ENCODE measurements around the gene DRD3.

The DRD3 gene

DNA sequence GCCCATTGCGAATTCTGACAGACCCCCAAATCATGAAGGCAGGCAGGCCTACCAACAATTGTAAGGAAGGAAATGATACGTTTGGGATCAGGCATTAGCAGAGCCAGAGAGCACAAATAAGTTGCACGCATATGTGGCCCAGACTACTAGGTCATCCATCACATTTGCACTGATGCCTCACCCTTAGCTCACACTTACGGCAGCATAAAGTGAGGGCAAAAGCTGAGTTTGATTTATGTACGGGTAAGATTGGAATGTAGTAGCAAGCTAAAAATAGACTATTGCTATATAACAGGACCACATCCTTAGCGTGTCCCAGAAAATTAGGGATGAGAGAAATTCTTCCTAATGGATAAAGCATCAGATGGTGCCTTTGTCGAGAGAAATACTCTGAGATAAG lies 63.7 kb downstream of the DRD3 start:
- DNase-seq = no peak

DNA sequence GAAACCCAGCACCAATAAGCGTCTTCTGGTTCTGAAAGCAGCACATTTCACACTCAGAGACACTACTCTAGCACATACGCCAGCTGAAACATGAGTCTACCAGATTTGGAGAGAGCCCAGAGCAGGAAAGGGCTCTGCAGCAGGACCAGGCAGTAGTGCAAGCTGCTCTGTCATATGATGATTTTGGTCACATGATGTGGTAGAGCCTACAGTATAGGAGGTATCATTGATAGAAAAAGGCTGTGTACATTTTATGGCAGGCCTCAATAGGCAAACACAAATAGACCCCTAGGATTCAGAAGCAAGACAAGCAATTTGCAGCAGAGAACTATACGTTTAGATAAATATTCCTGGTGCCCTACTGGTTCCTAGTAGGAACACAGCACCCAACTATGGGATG lies 64.1 kb downstream of the DRD3 start:
- DNase-seq = no peak

DNA sequence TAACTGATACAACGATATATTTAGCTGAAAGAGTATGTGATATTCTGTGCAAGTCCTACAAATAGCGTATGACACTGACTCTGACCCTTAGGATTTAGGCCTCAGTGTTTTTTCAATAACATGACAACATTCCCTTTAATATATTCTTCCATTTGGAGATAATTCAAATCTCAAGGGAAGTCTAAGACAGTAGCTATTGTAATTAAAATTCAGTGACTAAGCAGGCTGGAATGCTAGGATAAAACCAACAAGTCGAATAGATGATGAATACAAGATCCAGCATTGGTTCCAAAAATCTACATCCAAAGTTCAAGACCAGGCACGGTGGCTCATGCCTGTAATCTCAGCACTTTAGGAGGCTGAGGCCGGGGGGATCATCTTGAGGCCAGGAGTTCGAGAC lies 66.2 kb downstream of the DRD3 start:
- no peak for DNase-seq

DNA sequence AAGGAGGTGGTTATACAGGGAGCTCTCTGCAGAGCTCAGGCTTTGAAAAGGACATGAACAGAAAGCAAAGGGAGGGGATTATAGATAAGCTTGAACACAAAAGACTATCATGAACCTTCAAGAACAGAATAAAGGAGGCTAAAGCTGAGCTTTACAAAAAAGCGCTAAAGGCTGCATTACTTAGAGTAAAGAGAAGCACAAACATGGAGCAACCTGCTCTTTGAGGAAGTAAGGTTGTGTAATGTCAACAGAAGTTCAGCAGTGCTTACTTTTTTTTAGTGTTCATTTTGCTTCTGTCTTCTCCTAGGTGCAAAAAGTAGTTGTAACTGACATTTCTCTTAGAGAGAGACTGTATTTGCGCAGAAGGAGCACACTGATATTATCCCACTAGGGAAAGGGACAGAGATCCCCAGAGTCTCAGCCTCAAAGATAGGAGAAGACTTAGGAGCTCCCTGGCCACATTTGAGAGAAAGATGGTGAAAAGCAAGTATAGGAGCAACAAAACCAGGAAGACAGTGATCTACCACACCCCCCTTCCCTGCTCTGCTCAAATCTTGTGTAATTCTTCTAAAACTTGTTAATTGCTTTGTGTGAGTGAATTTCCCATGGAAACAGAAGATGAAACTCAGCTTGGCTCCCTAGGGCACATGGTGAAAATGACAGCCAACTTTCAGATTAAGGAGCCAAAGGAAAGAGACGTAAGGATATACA lies 67.6 kb downstream of the DRD3 start:
- DNase-seq = no peak

DNA sequence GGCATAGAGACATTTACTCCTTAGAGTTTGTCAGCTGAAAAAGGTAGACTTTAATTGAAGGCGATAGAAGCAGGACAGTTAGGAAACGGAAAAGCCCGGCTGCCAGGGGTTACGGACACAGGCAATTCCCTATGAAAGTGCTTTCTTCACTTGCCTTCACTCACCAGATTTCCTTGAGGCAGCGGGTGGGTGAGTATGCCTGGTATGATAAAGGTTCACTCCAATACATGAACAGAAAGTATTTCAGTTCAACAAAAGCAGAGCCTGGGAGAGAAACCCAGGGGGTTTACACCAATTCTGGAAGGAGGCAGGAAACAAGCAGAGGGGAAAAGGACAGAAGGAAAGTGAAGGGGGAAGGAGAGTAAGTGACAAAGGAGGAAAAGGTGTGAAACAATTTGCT lies 68.4 kb downstream of the DRD3 start:
- DNase-seq = no peak

DNA sequence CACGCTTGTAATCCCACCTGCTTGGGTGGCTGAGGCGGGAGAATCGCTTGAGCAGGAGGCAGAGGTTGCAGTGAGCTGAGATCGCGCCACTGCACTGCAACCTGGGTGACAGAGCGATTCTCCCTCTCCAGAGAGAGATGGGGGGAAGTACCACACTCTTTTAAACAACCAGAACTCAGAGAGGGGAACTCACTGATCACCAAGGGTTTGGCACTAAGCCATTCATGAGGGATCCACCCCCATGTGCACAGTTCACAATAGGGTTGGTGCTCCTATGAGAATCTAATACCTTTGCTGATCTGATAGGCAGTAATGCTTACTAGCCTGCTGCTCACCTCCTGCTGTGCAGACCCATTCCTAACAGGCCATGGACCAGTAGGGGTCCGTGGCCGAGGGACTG lies 70.7 kb downstream of the DRD3 start:
- DNase-seq = no peak

DNA sequence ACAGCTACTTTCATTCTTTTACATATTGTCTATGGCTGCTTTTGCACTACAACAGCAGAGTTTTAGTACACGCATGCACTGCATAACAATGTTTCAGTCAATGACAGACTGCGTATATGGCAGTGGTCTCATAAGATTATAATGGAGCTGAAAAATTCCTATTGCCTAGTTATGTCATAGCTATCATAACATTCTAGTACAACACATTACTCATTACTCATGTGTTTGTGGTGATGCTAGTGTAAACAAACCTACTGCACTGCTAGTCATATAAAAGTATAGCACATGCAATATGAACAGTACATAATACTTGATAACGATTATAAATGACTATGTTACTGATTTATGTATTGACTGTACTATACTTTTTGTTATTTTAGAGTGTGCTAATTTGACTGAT lies 74.4 kb downstream of the DRD3 start:
- no peak for DNase-seq

DNA sequence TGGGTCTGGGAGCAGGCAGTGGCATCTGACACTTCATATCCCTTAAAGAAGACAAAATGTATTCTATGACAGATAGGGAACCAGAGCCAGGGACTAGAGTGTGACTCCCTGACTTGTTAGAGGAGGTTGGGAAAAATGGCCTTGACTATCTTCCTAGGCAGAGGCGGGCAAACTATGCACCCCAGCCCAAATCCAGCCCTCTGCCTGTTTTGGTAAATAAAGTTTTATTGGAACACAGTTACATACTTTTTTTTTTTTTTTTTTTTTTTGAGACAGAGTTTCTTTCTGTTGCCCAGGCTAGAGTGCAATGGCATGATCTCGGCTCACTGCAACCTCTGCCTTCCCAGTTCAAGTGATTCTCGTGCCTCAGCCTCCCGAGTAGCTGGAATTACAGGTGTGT lies 75.0 kb downstream of the DRD3 start:
- no peak for DNase-seq

DNA sequence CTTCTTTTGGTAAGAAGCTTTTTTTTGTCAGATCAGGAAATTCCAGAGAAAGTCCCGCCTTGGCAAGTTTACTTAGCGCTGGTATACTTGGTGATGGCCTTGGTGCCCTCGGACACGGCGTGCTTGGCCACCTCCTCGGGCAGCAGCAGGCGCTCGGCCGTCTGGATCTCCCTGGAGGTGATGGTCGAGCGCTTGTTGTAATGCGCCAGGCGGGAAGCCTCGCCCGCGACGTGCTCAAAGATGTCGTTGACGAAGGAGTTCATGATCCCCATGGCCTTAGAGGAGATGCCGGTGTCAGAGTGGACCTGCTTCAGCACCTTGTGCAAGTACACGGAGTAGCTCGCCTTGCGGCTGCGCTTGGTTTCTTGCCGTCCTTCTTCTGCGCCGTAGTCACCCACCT lies 75.7 kb downstream of the DRD3 start:
- no peak for DNase-seq

DNA sequence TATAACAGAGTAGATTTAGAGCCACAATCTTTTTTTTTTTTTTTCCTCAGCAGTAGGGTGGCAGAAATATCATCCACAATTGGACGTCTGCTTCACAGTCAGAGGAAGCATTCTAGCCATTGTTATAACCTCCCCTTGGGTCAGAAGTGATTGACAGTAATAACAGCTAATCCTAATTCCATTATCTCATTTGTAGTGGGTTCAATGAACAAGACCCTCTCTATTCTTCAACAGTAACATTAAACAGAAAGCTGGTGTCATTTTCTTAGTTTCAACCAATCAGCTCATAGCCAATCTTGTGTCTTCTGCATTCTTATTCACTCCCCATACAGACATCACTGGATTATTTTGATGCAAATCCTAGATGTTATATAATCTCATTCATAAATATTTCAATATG lies 77.8 kb downstream of the DRD3 start:
- DNase-seq = no peak

DNA sequence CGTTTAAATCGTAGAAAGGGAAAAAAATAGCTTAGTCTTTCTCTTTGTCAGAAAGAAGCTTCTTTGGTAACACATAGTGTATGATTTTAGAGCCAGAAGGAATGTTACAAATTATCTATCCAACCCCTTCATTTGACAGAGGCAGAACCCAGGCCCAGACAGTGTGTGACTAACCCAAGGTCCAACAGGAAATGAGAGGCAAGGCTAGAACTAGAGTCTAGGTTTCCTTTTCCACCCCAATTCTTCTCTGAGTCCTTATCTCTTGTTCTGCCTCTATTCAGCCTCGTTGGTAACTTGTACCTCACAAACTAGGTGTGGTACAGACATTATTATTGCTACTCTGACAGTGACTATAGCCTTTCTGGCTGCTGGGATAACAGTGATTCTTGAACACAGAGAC lies 83.1 kb downstream of the DRD3 start:
- no peak for DNase-seq

DNA sequence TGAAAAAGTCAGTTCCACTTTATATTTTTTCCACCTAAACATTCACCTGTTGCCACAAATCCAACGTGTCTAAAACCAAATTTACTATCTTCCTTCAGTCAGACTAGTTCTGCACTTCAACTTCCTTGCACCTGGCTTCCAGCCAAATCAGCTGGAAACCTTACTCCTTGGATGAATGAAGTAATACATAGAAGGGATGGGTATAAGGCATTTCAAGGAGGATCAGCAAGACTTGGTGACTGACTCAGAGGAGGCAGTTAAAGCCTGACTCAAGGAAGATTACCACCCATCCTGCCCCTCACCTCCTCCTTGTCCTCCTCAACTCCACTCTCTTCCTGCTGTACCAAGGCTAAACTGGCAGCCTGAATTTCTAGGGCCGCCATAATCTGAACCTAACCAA lies 85.3 kb downstream of the DRD3 start:
- DNase-seq = no peak

DNA sequence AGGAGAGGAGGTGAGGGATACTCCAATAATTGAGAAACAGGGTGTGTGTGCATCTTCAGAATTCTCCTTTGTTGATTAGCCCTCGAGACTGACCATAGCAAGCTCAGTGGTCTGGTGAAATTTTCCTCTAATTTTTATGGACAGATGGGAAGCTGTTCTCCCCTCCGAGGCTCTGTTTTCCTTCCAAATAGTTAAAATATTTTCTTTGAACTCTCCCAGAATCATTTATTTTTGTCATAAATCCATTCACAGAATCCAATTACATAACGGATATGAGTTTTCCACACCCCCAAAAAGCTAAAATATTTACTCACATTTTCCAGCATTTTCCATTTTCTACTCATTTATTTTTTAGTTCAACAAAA lies 85.9 kb downstream of the DRD3 start:
- no peak for DNase-seq

DNA sequence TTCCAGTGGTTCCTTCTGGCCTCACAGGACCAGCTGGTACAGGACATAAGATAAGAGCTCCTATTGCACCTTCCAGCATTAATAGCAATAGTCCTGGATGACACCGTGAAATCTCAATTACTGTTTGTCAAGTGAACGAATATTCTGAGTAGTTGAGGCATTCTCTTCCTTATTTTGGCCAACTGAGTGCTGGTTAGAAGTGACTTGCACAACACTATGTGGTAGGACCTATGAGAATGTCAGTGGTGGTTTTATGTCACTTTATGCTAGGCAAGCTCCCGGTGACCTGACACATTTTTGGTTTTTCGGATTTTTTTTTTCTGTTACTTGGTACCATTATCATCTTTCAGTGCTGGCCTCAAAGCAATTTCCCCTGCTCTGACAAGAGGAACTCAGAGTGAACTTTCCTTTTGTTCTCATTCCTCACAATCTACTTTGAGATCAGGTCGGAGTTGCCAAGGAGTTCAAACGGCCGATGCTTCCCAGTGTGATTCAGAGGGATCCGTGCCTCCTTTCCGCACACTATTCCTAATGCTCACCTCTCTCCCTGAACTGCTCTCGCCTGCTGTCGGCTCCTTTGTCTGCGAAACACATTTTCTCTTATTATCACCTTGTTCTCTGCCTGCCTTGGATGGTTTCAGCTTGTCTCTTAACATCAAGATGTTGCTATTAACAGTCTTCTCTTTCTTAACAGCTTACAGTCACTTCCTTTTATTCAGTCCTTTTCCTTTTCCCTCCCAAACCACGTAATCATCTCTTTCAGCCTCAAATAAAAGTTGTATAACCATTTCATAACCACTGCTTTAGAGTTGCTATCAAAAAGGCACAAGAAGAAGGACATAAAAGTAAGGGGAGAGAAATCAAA lies 86.5 kb downstream of the DRD3 start:
- DNase-seq = no peak

DNA sequence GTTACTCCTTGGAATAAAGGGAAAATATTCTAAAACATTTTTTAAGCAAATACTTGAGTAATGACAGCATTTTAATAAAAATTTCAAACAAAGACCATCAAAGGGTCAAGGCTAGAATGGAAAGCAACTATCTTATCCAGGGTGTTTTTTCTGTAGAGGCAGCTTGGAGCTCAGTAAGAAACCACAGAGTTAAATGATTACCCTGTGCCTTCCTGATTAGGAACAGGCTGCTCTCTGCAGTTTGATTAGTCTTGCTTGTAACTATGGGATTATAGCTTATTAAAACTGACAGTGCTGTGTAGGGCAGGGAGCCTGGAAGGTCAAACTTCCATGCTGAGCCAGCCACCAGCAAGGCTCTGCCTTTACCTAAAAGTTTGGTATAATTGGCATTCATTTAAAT lies 89.2 kb downstream of the DRD3 start:
- DNase-seq = no peak

DNA sequence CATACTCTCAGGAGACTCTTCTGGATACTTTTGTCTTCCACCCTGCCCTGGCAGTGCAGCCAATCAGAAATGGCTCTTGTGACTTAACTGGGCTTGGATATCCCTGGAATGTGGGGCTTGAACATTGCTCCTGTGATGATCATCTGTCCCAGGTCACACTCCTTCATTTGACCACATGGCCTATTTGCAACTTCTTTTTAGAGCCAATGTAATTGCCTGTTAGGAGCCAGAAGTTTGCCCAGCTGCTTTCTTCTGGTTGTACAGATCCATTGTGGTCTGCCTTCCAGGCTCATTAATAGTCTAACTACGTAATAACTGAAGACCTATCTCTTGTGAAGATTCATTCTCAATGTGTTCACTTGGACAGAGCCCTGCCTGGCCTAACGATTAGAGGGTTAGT lies 92.5 kb downstream of the DRD3 start:
- no peak for DNase-seq

DNA sequence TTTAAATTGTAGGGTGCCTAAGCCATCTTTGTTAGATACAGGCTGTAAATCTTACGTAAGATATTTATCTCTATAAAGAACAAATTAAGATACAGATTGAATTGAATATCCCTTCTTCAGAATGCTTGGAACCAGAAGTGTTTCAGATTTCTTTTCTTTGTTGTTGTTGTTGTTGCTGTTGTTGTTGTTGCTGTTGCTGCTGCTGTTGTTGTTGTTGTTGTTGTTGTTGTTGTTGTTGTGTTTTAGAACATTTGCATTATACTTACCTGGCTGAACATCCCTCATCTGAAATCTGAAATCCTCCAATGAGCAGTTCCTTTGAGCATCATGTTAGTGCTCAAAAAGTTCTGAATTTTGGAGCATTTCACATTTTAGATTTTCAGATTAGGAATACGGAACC lies 95.7 kb downstream of the DRD3 start:
- DNase-seq = no peak

DNA sequence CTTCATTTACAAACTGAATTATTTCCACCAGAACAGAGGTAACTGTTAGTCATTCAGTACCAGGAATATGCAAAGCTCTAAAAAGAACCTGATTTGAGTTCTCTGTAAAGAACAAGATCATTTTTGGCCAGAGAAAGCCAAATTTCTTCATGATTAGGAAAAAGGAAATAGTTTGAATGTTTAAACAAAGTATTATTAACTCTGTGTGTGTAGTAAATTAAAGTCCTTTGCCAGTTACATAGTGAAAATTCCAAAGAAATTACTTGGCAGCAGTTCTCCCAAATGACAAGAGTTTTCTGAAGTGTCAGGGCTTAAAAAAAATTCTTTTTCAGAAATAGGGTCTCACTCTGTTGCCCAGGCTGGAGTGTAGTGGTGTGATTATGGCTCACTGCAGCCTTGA lies 97.8 kb downstream of the DRD3 start:
- DNase-seq = no peak

DNA sequence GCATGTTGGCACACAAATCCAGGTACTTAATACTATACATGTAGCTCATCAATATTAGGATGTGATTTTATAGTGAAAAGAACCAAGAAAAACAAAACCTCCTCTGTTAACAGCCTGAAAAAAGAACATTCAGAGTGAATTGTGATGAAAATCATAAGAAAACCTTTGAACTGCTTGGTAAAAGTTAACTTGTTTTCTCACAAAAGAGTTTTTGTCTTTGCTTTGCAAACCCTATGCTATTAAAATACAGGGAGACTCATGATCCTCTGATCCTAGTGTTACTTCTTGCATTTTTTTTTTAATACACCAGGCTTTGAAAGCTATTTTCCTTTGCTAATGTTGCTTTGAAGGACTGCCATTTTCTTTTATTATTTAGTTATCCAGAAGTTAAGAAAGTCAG lies 98.7 kb downstream of the DRD3 start:
- no peak for DNase-seq

DNA sequence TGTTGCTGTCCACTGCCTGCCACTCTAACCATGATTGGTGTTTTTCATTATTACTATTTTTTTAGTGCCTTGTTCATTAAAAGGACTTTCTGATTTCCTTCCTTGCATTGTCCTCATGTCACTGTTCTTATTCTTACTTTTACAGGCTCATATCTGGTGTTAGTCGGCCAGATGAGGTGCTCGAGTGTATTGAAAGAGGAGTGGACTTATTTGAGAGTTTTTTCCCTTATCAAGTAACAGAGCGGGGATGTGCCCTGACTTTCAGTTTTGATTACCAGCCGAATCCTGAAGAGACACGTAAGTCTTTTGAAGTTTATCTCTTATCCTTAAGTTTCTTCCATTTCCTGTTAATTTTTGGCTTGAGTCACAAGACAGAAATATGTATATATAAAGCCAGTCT lies 99.1 kb downstream of the DRD3 start:
- DNase-seq = no peak

DNA sequence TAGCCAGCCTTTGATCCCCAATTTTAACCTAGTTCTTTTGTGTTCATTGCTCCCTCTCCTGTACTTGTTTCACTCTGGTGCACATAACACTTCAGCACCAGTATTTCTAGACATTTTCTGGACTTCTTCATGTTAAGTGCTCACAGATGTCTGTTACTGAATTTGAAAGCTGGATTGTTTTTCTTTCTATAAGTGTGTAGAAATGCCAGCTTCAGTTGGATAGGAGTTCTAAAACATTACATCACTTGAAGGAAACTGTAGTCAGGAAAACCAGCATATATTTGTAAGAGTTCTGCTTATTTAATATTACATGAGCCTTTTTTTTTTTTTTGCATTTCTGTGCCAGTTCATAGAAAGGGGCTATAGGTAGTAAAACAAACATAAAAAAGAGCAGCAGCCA lies 100.7 kb downstream of the DRD3 start:
- DNase-seq = no peak

Data from activated CD4-positive, alpha-beta T cell treated with anti-CD3 and anti-CD28 coated beads, Interleukin-2, amount 50 U/mL, for 48 hours (primary cell).